Calu3 (cell line): ENCODE results near the gene NLRC5. TPM values are rescaled to one million over a fixed set of nuclear protein-coding genes. Genes with fewer than 3 reads are reported as not detected.

Experiments used
- BruUV-seq: library from RNA; stranded (reverse); fragments of 400-500 nt; replicated peaks from 2 replicates; lab custom pipeline; 2021; lab: Mats Ljungman, UMichigan
- CTCF ChIA-PET: fragments of 300-600 bp; sonication (Branson Sonifier 250); formaldehyde crosslinking; loops from one replicate; lab custom pipeline; 2022; ENCODE audit warnings: antibody characterized with exemption; lab: Charles Lee
- DNase-seq: peaks from one replicate; pipeline ENCODE4 v3.0.0; 2022
- H3K27ac Mint-ChIP-seq: one replicate; pipeline ENCODE4 v1.8.0; 2022; ENCODE audit warnings: mixed read lengths; ENCODE audit not compliant: unreplicated experiment
- H3K27me3 Mint-ChIP-seq: one replicate; pipeline ENCODE4 v1.8.0; 2022; ENCODE audit warnings: mixed read lengths; ENCODE audit not compliant: unreplicated experiment
- H3K36me3 Mint-ChIP-seq: one replicate; pipeline ENCODE4 v1.8.0; 2022; ENCODE audit warnings: mild to moderate bottlenecking, moderate library complexity, mixed read lengths; ENCODE audit not compliant: insufficient read depth, unreplicated experiment
- H3K4me1 Mint-ChIP-seq: one replicate; pipeline ENCODE4 v1.8.0; 2022; ENCODE audit warnings: mild to moderate bottlenecking, low read depth, mixed read lengths; ENCODE audit not compliant: unreplicated experiment
- H3K4me3 Mint-ChIP-seq: one replicate; pipeline ENCODE4 v1.8.0; 2022; ENCODE audit warnings: mild to moderate bottlenecking, low read depth, moderate library complexity, mixed read lengths; ENCODE audit not compliant: unreplicated experiment
- H3K9me3 Mint-ChIP-seq: one replicate; pipeline ENCODE4 v1.8.0; 2022; ENCODE audit warnings: low read depth, mixed read lengths; ENCODE audit not compliant: unreplicated experiment
- CTCF ChIP-seq: fragments of 200-600 bp; IDR thresholded peaks from one replicate; pipeline ENCODE4 v1.8.0; 2022; ENCODE audit warnings: antibody characterized with exemption; ENCODE audit not compliant: unreplicated experiment
- intact Hi-C: fragments of 100-400 bp; cut with micrococcal nuclease; formaldehyde crosslinking; loops from one replicate; pipeline ENCODE4 v1.10.0; 2022; ENCODE audit not compliant: unreplicated experiment
- total RNA-seq: library from RNA; stranded (reverse); gene quantifications from 2 replicates; pipeline ENCODE4 v1.2.3, GENCODE V29; 2022

NLRC5 gene
- total RNA-seq, 1 experiment from 2014 or later = 18.0 TPM

DNA sequence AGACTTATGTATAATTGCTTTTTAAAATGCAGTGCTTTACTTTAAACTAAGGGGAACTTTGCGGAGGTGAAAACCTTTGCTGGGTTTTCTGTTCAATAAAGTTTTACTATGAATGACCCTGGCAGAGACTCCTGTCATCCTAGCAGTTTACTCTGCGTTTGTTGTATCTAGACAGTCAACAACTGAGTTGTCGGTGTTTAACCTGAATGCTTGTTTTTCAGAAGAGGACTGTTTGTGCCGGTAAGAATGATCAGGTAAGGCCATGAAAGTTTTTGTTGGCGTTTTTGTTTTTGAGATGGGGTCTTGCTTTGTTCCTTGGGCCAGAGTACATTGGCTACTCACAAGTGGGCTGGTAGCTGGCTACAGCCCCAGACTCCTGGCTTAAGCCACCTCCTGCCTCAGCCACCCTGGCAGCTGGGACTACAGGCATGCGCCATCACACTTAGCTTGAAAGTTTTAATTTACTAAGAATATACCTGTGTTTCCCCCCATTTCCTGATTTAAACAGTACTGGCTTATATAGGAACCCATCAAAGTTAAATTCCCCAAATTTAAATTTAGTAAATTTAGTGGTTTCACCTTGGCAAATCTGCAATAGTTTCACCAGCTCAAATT is 45.5 kb upstream of the NLRC5 start:
- Mint-ChIP-seq H3K4me3 (no peak overlapping the region), H3K9me3 (no peaks in the 10 kb centered on the region), H3K4me1 (peaks cover 8% of the 10 kb centered on the region), H3K27ac (peak overlapping the region; percentile 66), H3K36me3 (peaks cover 97% of the 10 kb centered on the region), H3K27me3 (no peaks in the 10 kb centered on the region)
- no peak for DNase-seq
- BruUV-seq = no TSS peak
- CTCF ChIA-PET = no interaction called here
- TF ChIP-seq CTCF = no peak
- intact Hi-C loops = no loop called here

GRCh38 chr16:56944954-56945839 is 44.2 kb upstream of the NLRC5 start:
- no TSS peak for BruUV-seq

DNA sequence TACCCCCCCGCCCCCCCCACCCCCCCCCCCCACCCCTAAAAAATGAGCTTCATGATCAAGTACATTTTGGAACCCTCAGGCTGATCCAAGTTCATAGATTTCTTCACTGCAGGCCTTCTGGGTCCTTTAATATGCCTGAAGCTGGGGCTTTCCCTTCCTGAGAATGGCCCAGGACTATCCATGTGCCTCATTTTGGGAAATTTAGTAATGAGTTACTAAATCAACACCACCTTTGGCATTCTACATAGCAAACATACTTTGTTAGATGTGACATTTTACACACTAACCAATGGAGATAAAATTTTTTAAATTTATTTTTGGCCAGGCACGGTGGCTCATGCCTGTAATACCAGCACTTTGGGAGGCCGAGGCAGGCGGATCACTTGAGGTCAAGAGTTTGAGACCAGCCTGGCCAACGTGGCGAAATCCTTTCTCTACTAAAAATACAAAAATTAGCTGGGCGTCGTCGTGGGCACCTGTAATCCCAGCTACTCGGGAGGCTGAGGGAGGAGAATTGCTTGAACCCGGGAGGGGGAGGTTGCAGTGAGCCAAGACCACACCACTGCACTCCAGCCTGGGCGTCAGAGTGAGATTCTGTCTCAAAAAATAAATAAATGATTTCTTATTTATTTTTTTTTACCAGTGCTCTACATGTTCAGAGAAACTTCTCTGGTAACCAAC is 43.4 kb upstream of the NLRC5 start:
- Mint-ChIP-seq H3K36me3 (peaks cover 90% of the 10 kb centered on the region), H3K4me1 (peaks cover 7% of the 10 kb centered on the region), H3K27ac (no peak overlapping the region), H3K4me3 (no peak overlapping the region), H3K9me3 (no peaks in the 10 kb centered on the region), H3K27me3 (no peaks in the 10 kb centered on the region)
- CTCF ChIA-PET = interaction anchor here (0.7 to 0.9 kb wide), 2 partner anchors 146 to 275 kb away, joined by 3 read pairs; partner anchors contain the start of gene CPNE2
- no peak for DNase-seq
- BruUV-seq = no TSS peak
- TF ChIP-seq CTCF = no peak
- intact Hi-C loops = no loop called here

More at GRCh38 chr16:56944954-56945839, 44.2 kb upstream of the NLRC5 start:
- no peak for TF ChIP-seq CTCF
- Mint-ChIP-seq H3K36me3 (peaks cover 95% of the 10 kb centered on the region), H3K27me3 (no peaks in the 10 kb centered on the region), H3K4me1 (peaks cover 7% of the 10 kb centered on the region), H3K27ac (peak overlapping the region; percentile 75), H3K4me3 (no peak overlapping the region), H3K9me3 (no peaks in the 10 kb centered on the region)
- DNase-seq = no peak
- intact Hi-C loops = no loop called here
- CTCF ChIA-PET = interaction anchor here (0.6 to 0.9 kb wide), 3 partner anchors 147 to 1423 kb away, joined by 3 to 7 read pairs (median 3); partner anchors contain the start of gene CPNE2
